Activated naive CD4-positive, alpha-beta T cell treated with anti-CD3 and anti-CD28 coated beads, Interleukin-2, amount 50 U/mL, for 16 hours (primary cell): ENCODE data around the gene POLR1C.
"Not testable (repeated sequence)": the region's sequence is repeated elsewhere in the genome, so short reads cannot be mapped to it uniquely, and the experiment has no call there.

Source experiments
- DNase-seq: peaks from one replicate; pipeline ENCODE4 v3.0.0-alpha.2; 2020

Gene POLR1C

GRCh38 chr6:43493833-43494232 is 23.1 kb upstream of the POLR1C start:
- no peak for DNase-seq

DNA sequence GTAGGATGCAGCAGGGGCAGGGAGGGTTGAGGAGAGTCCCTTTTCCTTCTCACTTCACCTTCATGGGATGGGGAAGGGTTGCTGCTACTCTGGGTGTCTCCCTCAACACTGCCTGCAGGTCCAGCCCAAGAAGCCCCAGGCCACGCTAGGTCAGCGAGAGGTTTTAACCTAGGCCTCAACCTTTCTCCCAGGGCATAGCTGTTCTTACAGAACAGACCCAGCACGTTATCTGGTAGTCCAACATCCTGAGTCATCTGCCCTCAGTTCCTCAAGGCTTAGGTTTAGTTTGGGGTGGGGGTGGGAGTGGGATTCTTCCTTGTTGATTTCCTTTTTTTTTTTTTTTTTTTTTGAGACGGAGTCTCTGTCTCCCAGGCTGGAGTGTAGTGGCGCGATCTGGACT is 22.6 kb upstream of the POLR1C start:
- DNase-seq = no peak

- DNase-seq = no peak
Measured at GRCh38 chr6:43494766-43495165, 22.1 kb upstream of the POLR1C start.

GRCh38 chr6:43495409-43495941 is 21.4 kb upstream of the POLR1C start:
- no peak for DNase-seq

DNA sequence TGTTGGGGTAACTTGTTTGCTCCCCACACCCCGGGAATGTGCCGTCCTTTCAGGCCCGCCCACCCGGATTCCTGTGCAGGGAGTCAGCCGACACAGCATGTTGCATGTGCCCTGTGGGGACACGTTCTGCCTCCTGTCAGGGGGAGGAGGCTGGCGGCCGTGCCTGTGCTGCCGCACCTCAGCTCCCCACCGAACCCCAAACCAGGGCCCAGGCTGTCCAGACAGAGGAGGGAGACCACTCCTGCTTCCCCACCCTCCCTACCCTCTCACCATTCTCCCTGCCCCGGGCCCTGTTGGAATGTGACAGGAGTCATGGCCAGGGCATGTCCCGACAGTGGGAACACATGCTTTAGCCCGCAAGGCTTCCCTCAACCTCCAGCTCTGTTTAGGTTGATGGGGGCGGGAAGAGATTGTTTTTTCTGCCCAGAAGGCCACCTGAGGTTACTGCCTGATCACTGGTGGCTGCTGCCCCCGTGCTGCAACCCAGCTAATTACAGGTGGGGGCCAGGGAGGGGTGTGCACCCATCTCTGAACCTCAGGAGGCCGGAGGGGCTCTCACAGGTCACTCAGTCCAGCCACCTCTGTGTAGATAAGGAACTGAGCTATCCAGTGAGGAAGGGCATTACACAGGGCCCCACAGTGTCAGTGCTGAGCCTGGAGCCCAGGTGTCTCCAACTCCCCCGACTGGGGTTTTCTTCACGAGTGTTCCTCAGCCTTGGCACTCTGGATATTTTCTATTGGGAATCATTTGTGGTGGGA is 20.3 kb upstream of the POLR1C start:
- DNase-seq = no peak

DNA sequence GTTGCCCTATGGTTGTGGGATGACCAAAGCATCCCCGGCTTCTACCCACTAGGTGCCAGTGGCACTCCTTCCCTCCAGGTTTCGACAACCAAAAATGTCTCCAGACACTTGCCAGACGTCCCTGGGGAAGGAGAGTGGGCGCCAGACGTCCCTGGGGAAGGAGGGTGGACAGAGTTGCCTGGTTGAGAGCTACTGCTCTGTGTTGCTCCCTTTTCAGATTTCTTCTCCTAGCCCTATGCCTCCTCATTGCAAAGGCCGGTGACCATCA is 19.8 kb upstream of the POLR1C start:
- DNase-seq = no peak

DNA sequence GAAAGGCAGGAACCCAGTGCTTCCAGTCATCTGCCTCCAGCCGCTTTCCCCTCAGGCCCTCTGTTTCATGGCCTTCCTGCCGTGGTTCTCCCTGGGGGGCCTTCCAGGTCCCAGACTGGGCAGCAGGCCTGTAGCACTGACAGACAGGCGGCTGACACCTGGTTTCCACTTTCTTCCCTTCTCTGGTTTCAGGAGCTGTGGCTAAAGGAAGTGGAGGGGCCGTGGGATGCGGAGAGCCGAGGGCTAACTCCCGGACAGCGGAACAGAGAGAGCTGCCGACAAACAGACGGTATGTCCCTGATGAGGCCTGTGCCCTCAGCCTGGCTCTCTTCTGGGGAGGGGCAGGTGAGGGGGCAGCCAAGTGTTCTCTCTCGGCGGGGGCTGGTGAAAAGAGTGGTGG is 19.2 kb upstream of the POLR1C start:
- DNase-seq = no peak

- not testable (repeated sequence) for DNase-seq
Measured at GRCh38 chr6:43498291-43498690, 18.6 kb upstream of the POLR1C start.

GRCh38 chr6:43499028-43499815 is 17.7 kb upstream of the POLR1C start:
- DNase-seq = no peak

DNA sequence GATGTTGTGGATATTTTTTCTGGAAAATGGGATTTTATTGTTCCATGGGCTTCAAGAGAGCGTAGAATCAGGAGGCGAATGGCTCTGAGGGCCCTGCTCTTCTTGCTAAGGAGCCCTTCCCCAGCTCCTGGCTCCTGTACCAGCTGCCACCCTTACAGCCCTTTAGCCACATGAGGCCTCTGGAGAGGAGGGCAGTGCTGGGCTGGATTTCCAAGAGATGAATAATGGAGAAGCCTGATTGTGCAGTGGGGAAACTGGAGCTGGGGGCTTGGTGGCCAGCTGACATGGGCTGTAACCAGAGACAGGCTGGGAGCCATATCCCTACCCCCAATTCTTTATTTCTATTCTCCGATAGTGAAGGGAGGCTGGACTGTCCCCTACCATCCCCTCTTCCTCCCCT is 16.0 kb upstream of the POLR1C start:
- no peak for DNase-seq

- DNase-seq = no peak
Measured at GRCh38 chr6:43502666-43503065, 14.2 kb upstream of the POLR1C start.

DNA sequence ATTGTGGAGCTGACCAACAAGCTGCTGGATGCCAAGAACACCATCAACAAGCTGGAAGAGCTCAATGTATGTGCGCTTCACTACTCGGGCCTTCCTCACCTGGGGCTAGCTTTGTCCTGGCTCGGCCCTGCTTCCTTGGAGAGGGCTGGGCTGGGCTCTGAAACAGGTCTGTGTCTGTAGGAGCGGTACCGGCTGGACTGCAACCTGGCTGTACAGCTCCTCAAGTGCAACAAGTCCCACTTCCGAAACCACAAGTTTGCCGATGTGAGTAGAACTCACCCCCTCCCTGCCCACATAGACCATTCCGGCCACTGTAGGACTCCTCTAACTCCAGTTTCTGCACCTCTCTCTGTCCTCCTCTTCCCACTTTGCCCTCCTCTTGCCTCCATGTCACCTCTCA is 13.4 kb upstream of the POLR1C start:
- no peak for DNase-seq

GRCh38 chr6:43504756-43505593 is 11.9 kb upstream of the POLR1C start:
- no peak for DNase-seq

- DNase-seq = no peak
Measured at GRCh38 chr6:43505718-43506117, 11.2 kb upstream of the POLR1C start.

DNA sequence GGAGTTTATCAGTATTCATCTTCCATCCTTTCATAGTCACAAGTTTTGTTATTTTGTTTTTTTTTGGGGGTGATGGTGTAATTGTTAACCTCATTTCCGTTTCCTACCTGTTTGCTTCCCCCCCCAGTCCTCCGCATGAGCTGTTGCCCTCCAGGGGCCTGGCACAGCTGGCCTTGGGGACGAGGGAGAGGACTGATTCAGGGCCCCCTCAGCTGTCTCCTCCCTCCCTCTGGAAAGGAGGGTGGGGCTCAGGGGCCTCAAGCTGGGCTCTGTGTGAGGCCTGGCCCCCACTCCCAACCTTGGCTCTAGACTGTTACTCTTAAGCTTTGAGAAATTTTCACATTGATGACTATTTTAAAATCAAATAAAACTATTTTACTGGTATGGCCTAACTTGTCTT is 10.7 kb upstream of the POLR1C start:
- no peak for DNase-seq

DNA sequence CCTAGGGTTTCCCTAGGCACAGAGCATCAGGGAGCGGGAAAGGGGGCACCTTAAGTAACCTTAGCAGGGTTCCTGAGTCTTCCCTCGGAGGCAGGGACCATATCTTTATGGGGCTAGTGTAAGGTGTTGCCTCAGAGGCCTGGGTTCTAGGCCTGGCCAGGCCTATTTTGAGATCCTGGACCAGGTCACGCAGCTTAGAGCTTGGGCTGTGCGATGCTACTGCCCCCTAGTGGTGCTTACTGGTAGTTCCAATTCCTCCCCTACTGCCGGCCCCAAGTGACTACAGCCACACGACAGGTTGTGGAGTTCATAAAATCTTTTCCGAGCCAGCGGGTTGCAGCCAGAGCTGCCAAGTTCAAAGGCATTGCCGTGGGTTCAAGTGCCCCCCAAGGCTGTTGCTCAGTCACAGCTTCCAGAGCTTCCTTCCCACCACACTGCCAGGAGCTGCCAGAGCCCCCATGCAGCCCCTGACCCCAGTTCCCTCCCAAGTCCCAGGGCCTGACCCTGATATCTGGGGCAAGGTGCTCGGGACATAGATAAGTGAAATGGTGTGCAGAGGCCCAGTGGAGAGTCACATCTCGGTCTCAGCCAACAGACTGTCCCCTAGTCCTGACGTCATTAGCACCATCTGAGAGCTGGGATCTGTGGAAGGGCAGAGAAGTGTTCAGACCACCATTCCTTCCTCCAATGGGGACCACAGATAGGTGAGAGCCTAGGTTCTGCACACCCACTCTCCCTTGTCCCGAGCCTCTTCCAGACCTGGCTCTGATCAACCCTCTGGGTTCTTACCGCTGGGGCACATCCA is 10.0 kb upstream of the POLR1C start:
- peak; percentile 74 for DNase-seq

DNA sequence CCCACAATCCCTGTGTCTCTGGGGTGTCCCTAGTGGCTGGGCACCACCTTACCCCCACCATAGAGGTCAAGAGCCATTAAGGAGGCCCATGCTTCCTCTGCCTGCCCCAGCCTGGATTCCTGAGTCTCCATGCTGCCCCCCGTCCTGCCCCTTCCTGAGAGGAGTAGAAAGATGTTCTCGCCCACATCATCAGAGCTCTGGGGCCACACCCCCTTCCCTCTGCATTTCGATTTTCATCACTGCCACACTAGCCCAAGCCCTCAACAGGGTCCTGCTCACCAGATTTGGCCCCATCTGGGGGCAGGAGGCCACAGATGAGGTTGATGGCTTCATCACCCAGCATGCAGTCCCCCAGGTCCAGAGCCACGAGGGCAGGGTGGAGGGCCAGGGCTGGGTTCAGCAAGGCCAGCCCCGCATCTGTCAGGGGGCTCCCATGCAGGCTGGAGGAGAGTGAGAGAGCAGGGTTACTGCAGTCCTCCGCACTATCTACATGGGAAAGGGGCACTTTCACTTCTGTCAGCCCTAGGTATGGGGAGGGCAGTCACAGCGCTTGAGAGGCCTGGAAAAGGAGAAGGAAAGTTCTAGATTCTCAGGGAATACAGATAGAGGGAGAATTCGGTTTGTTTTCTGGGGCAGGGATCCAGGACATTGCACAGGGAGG is 8.3 kb upstream of the POLR1C start:
- DNase-seq = no peak

GRCh38 chr6:43509142-43509983 is 7.5 kb upstream of the POLR1C start:
- DNase-seq = no peak

DNA sequence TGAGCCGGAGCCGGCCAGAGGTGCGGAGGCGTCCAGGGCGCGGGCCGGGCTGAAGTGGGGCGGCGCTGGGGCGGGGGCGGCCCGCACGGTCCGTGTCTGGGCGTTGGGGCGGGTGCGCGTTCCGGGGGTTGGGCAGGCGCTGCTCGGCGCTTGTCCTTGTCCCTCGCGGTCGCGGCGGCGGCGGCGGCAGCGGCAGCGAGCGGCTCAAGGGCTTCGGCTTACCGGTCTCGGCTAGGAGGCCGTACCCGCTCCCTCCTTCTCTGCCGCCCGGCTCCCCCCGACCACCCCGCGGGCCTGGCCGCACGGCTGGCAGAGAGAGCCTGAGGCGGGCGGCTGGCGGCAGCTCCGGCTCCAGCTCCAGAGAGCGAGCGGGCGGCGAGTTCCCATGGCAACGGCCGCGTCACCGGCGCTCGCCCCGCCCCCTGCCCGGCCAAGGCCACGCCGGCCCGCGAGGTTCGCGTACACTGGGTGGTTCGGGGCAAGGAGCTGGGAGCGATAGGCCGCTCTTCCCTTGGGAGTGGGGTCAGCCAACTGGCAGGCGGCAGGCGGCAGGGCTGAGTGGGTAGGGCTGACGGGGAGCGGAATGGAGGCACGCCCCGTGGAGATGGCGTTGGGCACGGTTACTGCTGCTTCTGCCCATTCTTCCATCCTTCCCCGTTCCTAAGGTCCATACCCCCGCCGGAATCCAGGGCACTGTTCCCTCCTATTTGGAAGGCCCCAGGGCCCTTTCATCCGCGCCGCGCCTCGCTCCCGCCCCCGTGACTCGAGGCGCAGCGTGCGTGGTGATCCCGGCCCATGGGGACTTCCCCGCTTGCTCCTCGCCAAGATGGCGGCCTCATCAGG is 6.7 kb upstream of the POLR1C start, which contains the start of gene LRRC73:
Gene LRRC73 (minus strand): TSS at position 363 of the 843 bp plus-strand sequence. CDS start 561 bp downstream, outside the sequence.
- DNase-seq = peak; percentile 76

DNA sequence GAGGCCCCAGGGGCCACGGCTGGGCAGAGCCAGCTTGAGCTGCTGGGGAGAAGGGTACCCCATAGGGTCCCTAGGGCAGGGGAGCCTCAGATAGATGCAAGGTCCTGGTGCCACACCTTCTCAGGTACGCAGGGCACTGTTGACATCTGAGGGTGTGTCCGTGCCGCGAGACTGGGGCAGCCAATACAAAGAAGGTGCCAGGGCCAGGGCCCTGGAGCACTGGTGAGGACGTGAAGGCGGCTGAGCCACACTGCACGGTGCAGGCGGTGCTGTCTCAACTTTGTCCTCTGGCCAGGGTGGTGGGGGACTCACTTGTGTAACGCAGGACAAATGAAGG is 6.1 kb upstream of the POLR1C start:
- DNase-seq = no peak
